Hepatocyte (in vitro differentiated cells): ENCODE results near the gene RCBTB2.

Experiments
- CTCF ChIP-seq: fragments of 200-600 bp; sonication (generic); IDR thresholded peaks from 2 replicates; pipeline ENCODE4 v1.5.1; 2016; ENCODE audit warnings: antibody characterized with exemption, mild to moderate bottlenecking; ENCODE audit not compliant: poor library complexity
- EZH2 ChIP-seq: fragments of 200-600 bp; sonication (generic); IDR thresholded peaks from 2 replicates; pipeline ENCODE4 v1.6.1; 2016; ENCODE audit warnings: antibody characterized with exemption, mild to moderate bottlenecking, borderline replicate concordance
- EZH2phosphoT487 ChIP-seq: fragments of 200-600 bp; sonication (generic); IDR thresholded peaks from one replicate; pipeline ENCODE4 v1.6.1; 2018; ENCODE audit warnings: antibody characterized with exemption, mild to moderate bottlenecking, low read depth, moderate library complexity; ENCODE audit not compliant: unreplicated experiment, severe bottlenecking

- TF ChIP-seq CTCF, result no peak
- TF ChIP-seq EZH2, result no peak
- TF ChIP-seq EZH2phosphoT487, result no peak
Observed at GRCh38 chr13:48574041-48574796, 41.3 kb upstream of the RCBTB2 start.
